ENCODE results near the gene IRS1. TPM values are rescaled to one million over a fixed set of nuclear protein-coding genes. Genes with fewer than 3 reads are reported as not detected.

The IRS1 gene
- total and polyA plus RNA-seq, 8 donors: 3.2 to 12.7 (median 5.5) TPM

DNA sequence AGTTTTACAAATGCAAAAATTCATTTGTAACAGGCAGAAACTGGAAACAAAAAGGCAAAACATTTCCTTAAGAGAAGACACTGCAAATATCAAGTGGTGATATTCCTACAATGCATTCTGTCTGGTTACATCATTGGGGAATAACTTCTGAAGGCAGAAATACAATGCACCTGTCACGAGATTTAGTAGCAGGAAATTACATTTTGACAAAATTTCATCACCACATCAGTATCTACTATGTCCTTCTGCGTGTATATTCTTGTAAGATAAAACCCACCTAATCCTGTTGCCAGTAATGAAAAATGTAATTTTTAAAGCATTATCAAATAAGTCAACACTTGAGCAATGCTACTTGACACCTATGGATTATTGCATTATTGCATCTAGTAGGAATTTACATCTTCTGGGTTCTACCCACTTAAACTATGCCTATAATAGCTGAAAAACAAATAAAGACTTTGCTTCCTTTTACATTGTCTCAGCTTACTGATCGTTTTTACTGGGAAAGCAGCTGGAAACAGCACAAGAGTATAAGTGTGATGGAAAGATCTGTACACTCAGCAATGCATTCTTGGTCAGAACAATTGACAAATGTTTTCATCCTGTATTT is 59.5 kb downstream of the IRS1 start:
- FAIRE-seq (peak; percentile 47), ATAC-seq (no peak), DNase-seq (no peak)
- WGBS, 2 donors: 48 to 58% methylated on average over 3 of the region's 3 CpGs
- peaks cover 17 to 40% (median 27%) of the 10 kb centered on the region in 3 donors for H3K4me1 ChIP-seq
- no peaks in the 10 kb centered on the region for H3K36me3 ChIP-seq
- intact Hi-C loops (cut with DNase I): no loop called here
- H3K27ac ChIP-seq: no peak overlapping the region
- H3K27me3 ChIP-seq: no peaks in the 10 kb centered on the region
- TF ChIP-seq, protein P1, sequence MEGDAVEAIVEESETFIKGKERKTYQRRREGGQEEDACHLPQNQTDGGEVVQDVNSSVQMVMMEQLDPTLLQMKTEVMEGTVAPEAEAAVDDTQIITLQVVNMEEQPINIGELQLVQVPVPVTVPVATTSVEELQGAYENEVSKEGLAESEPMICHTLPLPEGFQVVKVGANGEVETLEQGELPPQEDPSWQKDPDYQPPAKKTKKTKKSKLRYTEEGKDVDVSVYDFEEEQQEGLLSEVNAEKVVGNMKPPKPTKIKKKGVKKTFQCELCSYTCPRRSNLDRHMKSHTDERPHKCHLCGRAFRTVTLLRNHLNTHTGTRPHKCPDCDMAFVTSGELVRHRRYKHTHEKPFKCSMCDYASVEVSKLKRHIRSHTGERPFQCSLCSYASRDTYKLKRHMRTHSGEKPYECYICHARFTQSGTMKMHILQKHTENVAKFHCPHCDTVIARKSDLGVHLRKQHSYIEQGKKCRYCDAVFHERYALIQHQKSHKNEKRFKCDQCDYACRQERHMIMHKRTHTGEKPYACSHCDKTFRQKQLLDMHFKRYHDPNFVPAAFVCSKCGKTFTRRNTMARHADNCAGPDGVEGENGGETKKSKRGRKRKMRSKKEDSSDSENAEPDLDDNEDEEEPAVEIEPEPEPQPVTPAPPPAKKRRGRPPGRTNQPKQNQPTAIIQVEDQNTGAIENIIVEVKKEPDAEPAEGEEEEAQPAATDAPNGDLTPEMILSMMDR (IDR thresholded peaks at IDR 0.05): no peak
- H3K4me3 ChIP-seq: no peak overlapping the region
- no peaks in the 10 kb centered on the region for H3K9me3 ChIP-seq

DNA sequence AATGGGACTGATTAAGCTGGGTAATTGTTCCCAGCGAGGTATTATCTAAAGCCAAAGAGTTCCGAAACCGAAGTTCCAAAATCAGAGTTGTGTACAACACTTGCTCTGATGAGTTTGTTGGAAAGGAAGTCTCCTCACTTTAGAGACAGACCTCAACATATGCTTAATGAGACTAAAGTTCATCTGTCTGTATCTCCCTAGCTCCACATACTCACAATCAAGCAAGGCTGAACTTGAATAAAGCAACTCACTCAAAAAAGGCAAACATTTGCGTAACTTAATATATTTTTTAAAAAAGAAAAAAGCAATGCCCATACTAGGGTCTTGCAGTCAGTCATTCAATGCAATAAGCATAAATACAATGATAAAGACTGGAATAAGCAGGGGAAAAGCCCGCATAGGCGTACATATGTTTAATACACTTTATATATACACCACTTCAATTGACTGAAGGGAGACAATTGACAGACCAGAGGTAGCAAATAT is 60.0 kb downstream of the IRS1 start:
- no peak overlapping the region for H3K27ac ChIP-seq
- DNase-seq (no peak), ATAC-seq (no peak), FAIRE-seq (no peak)
- H3K9me3 ChIP-seq: no peaks in the 10 kb centered on the region
- no peaks in the 10 kb centered on the region for H3K27me3 ChIP-seq
- H3K4me3 ChIP-seq: no peak overlapping the region
- H3K36me3 ChIP-seq: no peaks in the 10 kb centered on the region
- TF ChIP-seq, protein P1 (IDR thresholded peaks at IDR 0.05): no peak
- intact Hi-C loops (cut with DNase I): no loop called here
- H3K4me1 ChIP-seq: peaks cover 17 to 42% (median 27%) of the 10 kb centered on the region in 3 donors
- WGBS, 2 donors: 86 to 88% methylated on average over 6 of the region's 6 CpGs

DNA sequence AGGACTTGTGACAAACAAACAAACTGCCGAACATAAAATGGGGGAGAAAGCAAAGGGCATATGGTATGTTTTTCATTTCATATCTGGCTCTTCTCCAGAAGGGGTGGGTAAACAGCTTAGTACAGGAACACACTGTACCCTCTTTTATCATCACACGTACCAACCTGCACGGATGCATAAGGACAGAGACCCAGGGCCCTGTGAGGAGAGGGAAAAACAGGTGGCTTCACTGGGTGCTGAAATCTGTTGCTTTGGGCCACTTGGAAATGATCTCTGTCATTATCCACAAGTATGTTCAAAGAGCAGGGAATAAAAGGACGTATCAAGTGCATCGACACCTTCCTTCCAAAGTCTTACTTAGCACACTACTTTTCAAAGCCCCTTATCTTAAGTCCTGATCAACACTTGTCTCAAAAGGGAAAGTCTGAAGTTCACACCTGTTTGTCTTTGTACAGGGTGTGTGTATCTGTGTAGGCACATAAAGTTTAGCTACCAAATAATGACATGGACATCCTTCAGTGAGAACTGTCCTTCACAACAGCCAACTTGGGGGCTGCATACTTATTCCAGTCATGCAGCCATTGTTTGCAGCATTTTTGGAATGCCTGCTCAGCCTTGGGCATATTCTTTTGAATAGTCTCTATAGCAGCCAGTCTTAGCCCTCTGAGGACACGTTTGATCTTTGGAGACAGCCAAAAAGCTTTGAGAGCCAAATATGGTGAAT is 60.6 kb downstream of the IRS1 start:
- Histone ChIP-seq H3K27me3 (no peaks in the 10 kb centered on the region), H3K4me3 (no peak overlapping the region), H3K27ac (no peak overlapping the region), H3K9me3 (no peaks in the 10 kb centered on the region), H3K36me3 (no peaks in the 10 kb centered on the region), H3K4me1 (peaks cover 17 to 48% (median 29%) of the 10 kb centered on the region in 3 donors)
- FAIRE-seq: no peak
- 43% methylated on average over 6 of the region's 6 CpGs for WGBS, 2 donors
- intact Hi-C loops (cut with DNase I): no loop called here
- TF ChIP-seq, protein P1 (IDR thresholded peaks at IDR 0.05): no peak
- no peak for DNase-seq
- peak; percentile 20 to 75 (median 40) for ATAC-seq

DNA sequence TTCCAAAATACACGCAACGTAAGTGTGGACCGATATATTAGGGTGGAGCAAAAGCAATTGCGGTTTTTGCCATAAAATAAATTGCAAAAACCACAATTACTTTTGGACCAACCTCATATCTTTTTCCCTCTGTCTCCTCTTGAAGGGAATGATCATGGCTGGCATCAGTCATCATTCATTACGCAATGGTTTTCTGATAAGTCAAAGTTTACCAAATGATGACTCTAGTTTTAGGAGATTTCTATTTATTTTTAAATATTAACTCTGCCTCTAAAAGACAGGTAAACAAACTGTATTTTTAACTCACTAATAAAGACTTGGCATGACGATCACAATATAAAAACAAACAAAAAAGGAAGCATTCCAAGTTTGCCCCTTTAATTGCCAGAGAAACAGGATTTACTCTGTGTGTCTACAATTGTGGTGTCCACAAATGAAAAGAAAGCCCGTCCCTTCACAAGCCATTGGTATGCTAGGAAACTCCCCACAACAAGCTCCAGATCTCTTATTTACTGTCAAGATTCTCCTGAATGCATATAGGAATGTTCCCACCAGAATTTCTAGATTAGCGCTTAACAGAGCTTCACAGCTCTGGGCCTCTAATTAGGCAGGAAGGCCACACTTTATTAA is 61.3 kb downstream of the IRS1 start:
- intact Hi-C loops (cut with DNase I): no loop called here
- ATAC-seq: no peak
- no peaks in the 10 kb centered on the region for H3K36me3 ChIP-seq
- peaks cover 21 to 48% (median 35%) of the 10 kb centered on the region in 3 donors for H3K4me1 ChIP-seq
- FAIRE-seq: no peak
- H3K9me3 ChIP-seq: no peaks in the 10 kb centered on the region
- DNase-seq: no peak
- no peak overlapping the region for H3K4me3 ChIP-seq
- no peak overlapping the region for H3K27ac ChIP-seq
- TF ChIP-seq, protein P1 (IDR thresholded peaks at IDR 0.05): no peak
- H3K27me3 ChIP-seq: no peaks in the 10 kb centered on the region
- WGBS, 2 donors: 77 to 81% methylated on average over 8 of the region's 8 CpGs

Data from pancreas (tissue), 10 donors.